ENCODE results near the gene GARIN5B.

GARIN5B gene

DNA sequence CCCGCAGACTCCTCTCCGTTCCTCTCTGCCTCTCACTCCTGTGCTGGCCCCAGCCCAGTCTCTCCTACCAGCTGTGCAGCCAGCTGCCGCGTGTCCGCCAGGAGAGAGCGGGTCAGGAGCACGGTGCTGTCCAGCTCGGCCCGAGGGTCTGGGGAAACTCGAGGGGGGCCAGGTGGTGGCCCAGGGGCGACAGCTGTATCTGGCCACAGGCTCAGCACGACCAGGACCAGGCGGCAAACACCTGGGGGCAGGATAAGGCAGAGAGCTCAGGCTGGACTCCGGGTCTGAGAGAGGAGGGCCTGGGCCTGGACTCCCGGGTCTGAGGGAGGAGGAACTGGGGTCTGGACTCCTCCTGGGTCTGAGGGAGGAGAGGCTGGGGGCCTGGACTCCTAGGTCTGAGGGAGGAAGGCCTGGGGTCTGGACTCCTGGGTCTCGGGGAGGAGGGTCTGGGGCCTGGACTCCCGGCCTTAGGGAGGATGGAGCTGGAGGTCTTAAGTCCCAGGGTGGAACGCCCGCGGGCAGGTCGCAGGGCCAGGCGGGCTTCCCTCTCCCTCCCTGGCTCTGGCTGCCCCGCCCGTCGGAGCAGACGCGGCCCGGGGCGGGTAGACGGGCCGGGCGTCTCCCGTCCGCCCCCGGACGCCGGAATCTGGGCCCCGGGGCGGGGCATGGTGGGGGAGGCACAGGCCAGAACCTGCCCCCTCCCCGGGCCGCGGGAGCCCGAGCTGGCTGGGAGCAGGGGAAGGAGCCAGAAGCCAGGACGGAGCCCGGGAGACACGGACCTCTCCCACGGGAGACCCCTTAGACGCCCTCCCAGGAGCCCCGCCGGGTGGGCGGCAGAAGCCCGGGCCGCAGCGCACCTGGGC is 5.9 kb upstream of the GARIN5B start:
- in situ Hi-C loops (cut with MboI; ENCODE audit: low sequenced_read_pairs, unreplicated experiment) = no loop called here
- peak; percentile 65 for DNase-seq (ENCODE audit: low spot score)
- TF ChIP-seq, protein P1, sequence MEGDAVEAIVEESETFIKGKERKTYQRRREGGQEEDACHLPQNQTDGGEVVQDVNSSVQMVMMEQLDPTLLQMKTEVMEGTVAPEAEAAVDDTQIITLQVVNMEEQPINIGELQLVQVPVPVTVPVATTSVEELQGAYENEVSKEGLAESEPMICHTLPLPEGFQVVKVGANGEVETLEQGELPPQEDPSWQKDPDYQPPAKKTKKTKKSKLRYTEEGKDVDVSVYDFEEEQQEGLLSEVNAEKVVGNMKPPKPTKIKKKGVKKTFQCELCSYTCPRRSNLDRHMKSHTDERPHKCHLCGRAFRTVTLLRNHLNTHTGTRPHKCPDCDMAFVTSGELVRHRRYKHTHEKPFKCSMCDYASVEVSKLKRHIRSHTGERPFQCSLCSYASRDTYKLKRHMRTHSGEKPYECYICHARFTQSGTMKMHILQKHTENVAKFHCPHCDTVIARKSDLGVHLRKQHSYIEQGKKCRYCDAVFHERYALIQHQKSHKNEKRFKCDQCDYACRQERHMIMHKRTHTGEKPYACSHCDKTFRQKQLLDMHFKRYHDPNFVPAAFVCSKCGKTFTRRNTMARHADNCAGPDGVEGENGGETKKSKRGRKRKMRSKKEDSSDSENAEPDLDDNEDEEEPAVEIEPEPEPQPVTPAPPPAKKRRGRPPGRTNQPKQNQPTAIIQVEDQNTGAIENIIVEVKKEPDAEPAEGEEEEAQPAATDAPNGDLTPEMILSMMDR (IDR thresholded peaks at IDR 0.05; ENCODE audit: borderline replicate concordance, control extremely low read depth, extremely low read depth, insufficient read depth, missing control alignments) = no peak

GRCh38 chr19:55368106-55368505 is 5.0 kb upstream of the GARIN5B start:
- TF ChIP-seq, protein P1 (IDR thresholded peaks at IDR 0.05; ENCODE audit: borderline replicate concordance, control extremely low read depth, extremely low read depth, insufficient read depth, missing control alignments) = no peak
- in situ Hi-C loops (cut with MboI; ENCODE audit: low sequenced_read_pairs, unreplicated experiment) = no loop called here
- DNase-seq (ENCODE audit: low spot score) = no peak

GRCh38 chr19:55366790-55367189 is 3.7 kb upstream of the GARIN5B start:
- DNase-seq (ENCODE audit: low spot score) = no peak
- in situ Hi-C loops (cut with MboI; ENCODE audit: low sequenced_read_pairs, unreplicated experiment) = no loop called here
- TF ChIP-seq, protein P1 (IDR thresholded peaks at IDR 0.05; ENCODE audit: borderline replicate concordance, control extremely low read depth, extremely low read depth, insufficient read depth, missing control alignments) = no peak

- TF ChIP-seq, protein P1 (IDR thresholded peaks at IDR 0.05; ENCODE audit: borderline replicate concordance, control extremely low read depth, extremely low read depth, insufficient read depth, missing control alignments) = no peak
- DNase-seq (ENCODE audit: low spot score) = no peak
- in situ Hi-C loops (cut with MboI; ENCODE audit: low sequenced_read_pairs, unreplicated experiment) = no loop called here
Observed at GRCh38 chr19:55365964-55366363, 2.9 kb upstream of the GARIN5B start.

DNA sequence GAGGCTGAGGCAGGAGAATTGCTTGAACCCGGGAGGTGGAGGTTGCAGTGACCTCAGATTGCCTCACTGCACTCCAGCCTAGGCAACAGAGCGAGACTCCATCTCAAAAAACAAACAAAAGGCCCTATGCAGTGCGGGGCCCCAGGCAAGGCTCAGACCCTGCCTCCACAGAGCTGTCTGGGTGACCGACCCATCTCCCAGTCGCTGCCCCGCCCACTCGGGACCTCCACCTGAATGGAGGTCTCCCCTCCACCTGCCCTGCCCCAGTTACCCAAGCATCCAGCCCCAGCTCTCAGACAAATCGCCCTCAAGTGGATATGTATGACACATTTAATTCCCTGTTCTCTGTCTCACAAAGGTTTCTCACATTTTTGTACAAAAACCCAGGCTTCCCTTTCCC is 2.2 kb upstream of the GARIN5B start:
- in situ Hi-C loops (cut with MboI; ENCODE audit: low sequenced_read_pairs, unreplicated experiment) = no loop called here
- no peak for DNase-seq (ENCODE audit: low spot score)
- TF ChIP-seq, protein P1 (IDR thresholded peaks at IDR 0.05; ENCODE audit: borderline replicate concordance, control extremely low read depth, extremely low read depth, insufficient read depth, missing control alignments) = no peak

DNA sequence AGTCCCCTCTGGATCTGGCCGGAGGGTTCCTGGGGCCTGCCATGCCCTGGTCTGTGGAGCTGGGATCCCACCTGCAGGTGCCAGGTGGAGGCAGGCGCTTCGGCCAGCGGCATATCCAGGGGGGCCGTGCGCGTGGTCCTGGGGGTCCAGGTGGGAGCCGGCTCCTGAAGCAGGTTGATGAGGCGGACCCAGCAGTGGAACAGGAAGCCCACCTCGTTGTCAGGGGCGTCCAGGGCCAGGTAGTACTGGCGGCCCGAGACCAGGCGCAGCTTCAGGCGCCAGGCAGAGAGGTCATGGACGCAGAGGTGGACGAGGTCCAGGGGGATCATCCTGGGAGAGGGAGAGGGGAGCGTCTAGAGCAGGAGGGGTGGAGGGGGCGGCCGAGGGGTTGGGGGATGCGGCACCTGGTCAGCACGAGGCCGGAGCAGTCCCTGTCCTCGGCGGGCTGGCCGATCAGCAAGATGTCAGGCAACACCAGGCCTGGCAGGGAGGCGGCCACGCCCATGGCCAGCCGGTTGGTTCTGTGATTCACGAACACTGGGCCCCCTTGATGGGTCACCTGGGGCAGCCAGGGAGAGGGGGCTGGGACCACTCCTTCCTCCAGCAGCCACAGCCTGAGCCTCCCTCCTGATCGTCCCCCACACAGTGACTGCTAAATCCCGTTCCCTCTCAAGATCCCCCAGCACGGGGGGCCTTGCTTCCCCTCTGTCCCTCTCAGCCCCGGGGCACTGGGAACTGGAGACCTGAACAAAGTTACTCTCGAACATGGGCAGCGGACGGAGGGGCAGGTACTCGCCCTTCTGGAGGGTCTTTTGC is 678 bp downstream of the GARIN5B start:
- no peak for DNase-seq (ENCODE audit: low spot score)
- TF ChIP-seq, protein P1 (IDR thresholded peaks at IDR 0.05; ENCODE audit: borderline replicate concordance, control extremely low read depth, extremely low read depth, insufficient read depth, missing control alignments) = no peak
- in situ Hi-C loops (cut with MboI; ENCODE audit: low sequenced_read_pairs, unreplicated experiment) = no loop called here

All from GM13976 (cell line).